NCI-H2081 treated with DMSO at 0.1 percent for 48 hours (cell line): ENCODE data around the gene LRPPRC.
"Not testable (repeated sequence)": the region's sequence is repeated elsewhere in the genome, so short reads cannot be mapped to it uniquely, and the experiment has no call there.

Source experiments
- DNase-seq: peaks from one replicate; lab custom pipeline; 2025; lab: John Stamatoyannopoulos, UW

The LRPPRC gene

GRCh38 chr2:43977677-43978375 lies 18.0 kb downstream of the LRPPRC start:
- DNase-seq, result no peak

- DNase-seq, result no peak
Observed at GRCh38 chr2:43960921-43961320, 34.9 kb downstream of the LRPPRC start.

GRCh38 chr2:43958397-43959275 lies 37.2 kb downstream of the LRPPRC start:
- no peak for DNase-seq

- DNase-seq, result no peak
Observed at GRCh38 chr2:43950383-43951008, 45.3 kb downstream of the LRPPRC start.

GRCh38 chr2:43948370-43948769 lies 47.4 kb downstream of the LRPPRC start:
- no peak for DNase-seq

GRCh38 chr2:43946685-43947084 lies 49.1 kb downstream of the LRPPRC start:
- no peak for DNase-seq

GRCh38 chr2:43945439-43945838 lies 50.4 kb downstream of the LRPPRC start:
- no peak for DNase-seq

- no peak for DNase-seq
Observed at GRCh38 chr2:43944915-43945314, 50.9 kb downstream of the LRPPRC start.

GRCh38 chr2:43943809-43944452 lies 51.9 kb downstream of the LRPPRC start:
- peak; percentile 73 for DNase-seq

- no peak for DNase-seq
Observed at GRCh38 chr2:43943323-43943722, 52.5 kb downstream of the LRPPRC start.

GRCh38 chr2:43942881-43943280 lies 52.9 kb downstream of the LRPPRC start:
- no peak for DNase-seq

- no peak for DNase-seq
Observed at GRCh38 chr2:43941966-43942365, 53.8 kb downstream of the LRPPRC start.

- DNase-seq, result no peak
Observed at GRCh38 chr2:43941359-43941758, 54.4 kb downstream of the LRPPRC start.

GRCh38 chr2:43939695-43940256 lies 56.0 kb downstream of the LRPPRC start:
- no peak for DNase-seq

GRCh38 chr2:43937269-43937820 lies 58.4 kb downstream of the LRPPRC start:
- no peak for DNase-seq

GRCh38 chr2:43934567-43934966 lies 61.2 kb downstream of the LRPPRC start:
- no peak for DNase-seq

- no peak for DNase-seq
Observed at GRCh38 chr2:43931293-43931692, 64.5 kb downstream of the LRPPRC start.

- DNase-seq, result no peak
Observed at GRCh38 chr2:43927442-43927841, 68.3 kb downstream of the LRPPRC start.

- DNase-seq, result no peak
Observed at GRCh38 chr2:43925431-43925830, 70.4 kb downstream of the LRPPRC start.

- DNase-seq, result no peak
Observed at GRCh38 chr2:43924463-43924862, 71.3 kb downstream of the LRPPRC start.

- not testable (repeated sequence) for DNase-seq
Observed at GRCh38 chr2:43911136-43911790, 84.5 kb downstream of the LRPPRC start.
